CD1c-positive myeloid dendritic cell (primary cell): ENCODE measurements around the gene AMELX.

Experiments
- DNase-seq: peaks from one replicate; pipeline ENCODE4 v3.0.0-alpha.2; 2016; ENCODE audit errors: extremely low spot score

The AMELX gene

GRCh38 chrX:11293113-11293512 is at the start of gene AMELX:
Gene AMELX, plus strand, starts transcription at chrX:11293413. Its CDS starts 1,376 bp downstream, at chrX:11294789.
- DNase-seq: no peak

GRCh38 chrX:11244636-11245035 is 48.6 kb upstream of the AMELX start:
- no peak for DNase-seq

DNA sequence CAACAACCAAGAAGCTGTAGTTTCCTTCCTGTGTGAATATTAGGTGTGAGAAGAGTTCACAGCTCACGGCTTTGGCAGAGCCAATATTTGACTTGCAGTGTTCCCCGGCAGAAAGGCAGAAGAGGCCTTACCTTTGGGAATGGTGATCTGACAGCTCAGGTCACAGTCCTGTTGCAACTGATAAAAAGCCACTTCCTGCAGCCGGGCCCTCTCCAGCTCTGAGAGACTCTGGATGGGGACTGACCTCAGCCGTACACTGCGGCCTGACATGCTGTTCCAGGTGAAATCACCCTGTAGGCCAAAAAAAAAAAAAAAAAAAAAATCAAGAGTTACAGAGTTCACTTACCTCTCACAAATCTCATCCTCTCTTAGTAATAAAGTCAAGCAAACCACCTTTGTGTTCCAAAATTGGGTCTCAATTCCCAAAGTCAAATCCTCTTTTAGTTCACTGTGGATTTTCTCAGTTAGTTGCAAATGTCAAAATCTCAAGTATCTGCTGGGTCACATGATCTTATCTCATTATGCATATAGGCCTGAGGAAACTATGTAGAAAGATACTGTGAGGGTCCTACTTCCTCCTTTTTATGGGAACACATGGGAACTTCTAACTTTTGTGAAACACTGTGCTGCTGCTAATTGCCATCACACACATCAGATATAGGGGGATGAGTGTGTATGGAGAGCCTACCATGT is 38.6 kb upstream of the AMELX start:
- no peak for DNase-seq

- no peak for DNase-seq
Observed at GRCh38 chrX:11257290-11257689, 35.9 kb upstream of the AMELX start.

GRCh38 chrX:11257711-11258110 is 35.5 kb upstream of the AMELX start:
- no peak for DNase-seq

GRCh38 chrX:11259437-11259836 is 33.8 kb upstream of the AMELX start:
- DNase-seq: no peak

GRCh38 chrX:11261260-11261659 is 32.0 kb upstream of the AMELX start:
- DNase-seq: no peak

GRCh38 chrX:11264925-11265324 is 28.3 kb upstream of the AMELX start:
- no peak for DNase-seq

DNA sequence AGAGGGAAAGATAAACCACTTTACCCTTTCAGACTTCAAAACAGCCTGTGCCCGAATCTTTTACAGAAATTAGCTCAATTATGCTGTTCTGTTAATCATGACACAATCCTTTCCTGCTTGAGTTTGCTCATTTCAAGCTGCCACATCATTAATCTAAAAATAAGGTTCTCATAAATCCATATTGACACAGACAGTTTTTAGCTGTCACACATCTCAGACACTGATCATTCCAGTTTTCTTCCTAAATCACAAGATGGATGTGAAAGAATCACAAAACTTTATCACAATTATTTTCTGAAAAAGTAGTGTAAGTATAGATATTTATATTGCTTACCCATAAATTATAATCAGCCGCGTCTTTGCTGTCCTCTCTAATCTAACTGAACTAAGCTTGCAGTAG is 27.9 kb upstream of the AMELX start:
- DNase-seq: no peak

- no peak for DNase-seq
Observed at GRCh38 chrX:11266573-11267003, 26.6 kb upstream of the AMELX start.

- no peak for DNase-seq
Observed at GRCh38 chrX:11267425-11267824, 25.8 kb upstream of the AMELX start.

DNA sequence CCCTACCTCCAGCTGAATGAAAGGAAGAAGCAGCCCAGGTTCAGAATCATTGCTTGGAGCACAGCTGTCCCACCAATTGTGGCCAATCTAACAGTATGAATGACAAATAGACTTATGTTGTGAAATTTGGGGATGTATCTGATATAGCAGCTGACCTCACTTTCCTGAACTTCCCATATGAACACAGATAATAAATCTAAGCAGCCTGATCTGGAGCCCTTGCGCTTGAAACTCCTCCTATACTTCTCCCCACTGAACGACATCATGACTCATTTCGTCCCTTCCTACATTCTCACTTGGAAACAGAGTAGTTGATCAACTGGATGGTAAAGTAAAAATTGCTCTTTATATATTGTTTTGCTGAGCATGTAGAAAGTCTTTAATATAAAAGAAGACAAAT is 24.2 kb upstream of the AMELX start:
- DNase-seq: no peak

DNA sequence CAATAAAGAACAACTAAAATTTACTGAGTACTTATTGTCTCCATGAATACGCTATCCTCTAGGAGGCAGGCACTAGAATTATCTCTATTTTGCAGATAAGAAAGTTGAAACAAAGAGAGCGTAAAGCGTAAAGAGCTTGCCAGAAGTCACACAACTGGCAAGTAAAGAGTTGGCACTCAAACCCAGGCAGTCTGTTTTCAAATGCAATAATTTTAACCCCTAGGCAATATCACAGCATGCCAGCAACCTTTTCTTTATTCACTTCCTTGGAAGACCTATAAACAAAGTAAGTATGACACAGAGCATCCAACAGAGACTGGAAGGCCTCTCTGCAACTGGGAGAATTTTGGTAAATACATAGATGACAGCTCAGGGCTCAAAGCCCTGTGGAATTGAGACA is 23.2 kb upstream of the AMELX start:
- DNase-seq: no peak

- DNase-seq: no peak
Observed at GRCh38 chrX:11272290-11272689, 20.9 kb upstream of the AMELX start.

- DNase-seq: no peak
Observed at GRCh38 chrX:11272863-11273262, 20.4 kb upstream of the AMELX start.

- DNase-seq: no peak
Observed at GRCh38 chrX:11273544-11273943, 19.7 kb upstream of the AMELX start.

GRCh38 chrX:11282043-11282442 is 11.2 kb upstream of the AMELX start:
- no peak for DNase-seq

- DNase-seq: no peak
Observed at GRCh38 chrX:11285651-11286050, 7.6 kb upstream of the AMELX start.

- DNase-seq: no peak
Observed at GRCh38 chrX:11287505-11287904, 5.7 kb upstream of the AMELX start.

DNA sequence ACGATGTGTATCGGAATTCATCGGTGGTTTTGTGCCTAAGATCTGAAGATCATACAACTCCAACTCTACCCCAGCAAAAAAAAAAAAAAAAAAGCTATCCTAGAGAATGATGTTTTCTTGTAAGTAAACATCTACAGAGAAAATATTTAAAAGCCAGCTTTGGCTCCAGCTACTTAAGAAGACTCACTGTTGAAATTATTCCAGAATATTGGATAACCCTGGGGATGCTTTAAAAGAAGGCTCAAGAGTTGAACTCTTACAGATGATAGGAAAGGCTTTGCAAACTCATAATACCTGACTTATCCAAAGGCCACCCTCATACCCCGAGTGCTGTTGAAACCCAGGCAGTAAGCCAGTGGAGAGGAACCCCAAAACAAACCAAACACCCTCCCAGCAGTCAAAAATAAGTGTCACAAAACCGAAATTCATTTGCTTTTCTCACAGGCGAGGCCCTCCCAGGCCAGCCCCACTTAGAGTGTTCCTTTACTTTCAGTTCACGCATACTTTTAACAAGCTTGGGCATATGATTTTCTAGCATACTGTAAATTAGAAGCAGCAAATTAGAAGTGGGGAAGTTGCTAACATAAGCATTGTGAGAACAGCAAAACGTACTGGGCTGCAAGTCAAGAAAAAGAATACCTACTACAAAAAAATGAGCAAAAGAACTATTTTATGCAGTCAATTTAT is 2.7 kb upstream of the AMELX start:
- DNase-seq: no peak

DNA sequence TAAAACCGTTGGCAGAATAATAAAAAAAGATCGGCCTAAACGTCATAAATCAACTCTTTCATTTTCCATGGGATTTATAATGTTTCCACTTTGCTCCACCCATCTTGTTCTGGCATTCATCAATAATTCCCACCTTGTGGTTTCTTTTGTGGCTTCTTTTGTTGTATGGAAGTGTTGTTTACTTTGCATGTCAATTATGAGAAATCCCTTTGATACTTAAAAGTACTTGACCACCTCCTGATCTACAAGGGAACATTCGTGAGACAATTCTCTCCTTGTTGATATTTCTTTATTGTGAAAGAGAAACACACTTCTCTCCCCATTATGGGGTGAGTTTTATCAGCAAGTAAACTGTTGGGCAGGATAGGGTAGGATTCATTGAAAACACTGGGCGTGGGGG is 2.8 kb downstream of the AMELX start:
- no peak for DNase-seq

GRCh38 chrX:11298600-11298999 is 5.4 kb downstream of the AMELX start:
- no peak for DNase-seq

DNA sequence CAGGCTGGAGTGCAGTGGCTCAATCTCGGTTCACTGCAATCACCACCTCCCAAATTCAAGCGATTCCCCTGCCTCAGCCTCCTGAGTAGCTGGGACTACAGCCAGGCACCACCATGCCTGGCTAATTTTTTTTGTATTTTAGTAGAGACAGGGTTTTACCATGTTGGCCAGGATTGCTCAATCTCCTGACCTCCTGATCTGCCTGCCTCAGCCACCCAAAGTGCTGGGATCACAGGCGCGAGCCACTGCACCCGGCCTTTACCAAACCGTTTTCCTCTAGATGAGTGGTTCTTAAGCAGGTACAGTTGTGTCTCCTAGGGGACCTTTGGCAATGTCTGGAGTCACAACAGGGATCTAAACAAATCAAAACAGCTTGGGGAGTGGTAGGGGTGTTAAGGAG is 11.6 kb downstream of the AMELX start:
- DNase-seq: no peak

DNA sequence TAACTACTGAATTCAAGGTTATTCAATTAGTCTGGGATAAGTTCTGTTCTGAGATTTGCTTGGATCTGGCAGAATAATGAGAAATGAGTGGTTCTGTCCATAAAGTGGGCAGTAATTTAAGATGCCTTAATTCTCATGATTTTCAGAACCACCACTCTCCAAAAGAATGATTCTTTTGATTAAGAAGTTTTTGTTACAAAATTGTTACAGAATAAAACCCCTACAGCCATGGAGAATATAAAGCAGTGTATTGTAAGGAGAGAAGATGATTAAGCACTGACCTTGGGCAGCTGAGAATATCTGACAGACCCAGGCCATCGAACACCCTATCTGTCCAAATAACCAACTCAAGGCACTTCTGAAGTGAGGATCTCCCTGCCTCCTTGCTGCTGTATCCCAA is 12.4 kb downstream of the AMELX start:
- no peak for DNase-seq
